Nephron progenitor cell (in vitro differentiated cells): ENCODE data around the gene CNRIP1.

Source experiments
- DNase-seq: peaks from one replicate; pipeline ENCODE4 v3.0.0; 2021
- H3K27ac Mint-ChIP-seq: 2 replicates; pipeline ENCODE4 v1.8.0; 2021; ENCODE audit warnings: mild to moderate bottlenecking, moderate library complexity, mixed read lengths
- H3K27me3 Mint-ChIP-seq: 2 replicates; pipeline ENCODE4 v1.8.0; 2021; ENCODE audit warnings: mild to moderate bottlenecking, low read depth, mixed read lengths; ENCODE audit not compliant: poor library complexity
- H3K36me3 Mint-ChIP-seq: 2 replicates; pipeline ENCODE4 v1.8.0; 2021; ENCODE audit warnings: low read depth, mixed read lengths
- H3K4me1 Mint-ChIP-seq: 2 replicates; pipeline ENCODE4 v1.8.0; 2021; ENCODE audit warnings: mixed read lengths
- H3K4me3 Mint-ChIP-seq: 2 replicates; pipeline ENCODE4 v1.8.0; 2021; ENCODE audit warnings: mild to moderate bottlenecking, moderate library complexity, mixed read lengths
- H3K9me3 Mint-ChIP-seq: 2 replicates; pipeline ENCODE4 v1.8.0; 2021; ENCODE audit warnings: mild to moderate bottlenecking, moderate library complexity, mixed read lengths
- TF ChIP-seq, protein P1 (sequence below): fragments of 200-600 bp; sonication (generic); IDR thresholded peaks from 2 replicates; pipeline ENCODE4 v1.5.0; 2021; ENCODE audit warnings: antibody characterized with exemption

CNRIP1 gene

DNA sequence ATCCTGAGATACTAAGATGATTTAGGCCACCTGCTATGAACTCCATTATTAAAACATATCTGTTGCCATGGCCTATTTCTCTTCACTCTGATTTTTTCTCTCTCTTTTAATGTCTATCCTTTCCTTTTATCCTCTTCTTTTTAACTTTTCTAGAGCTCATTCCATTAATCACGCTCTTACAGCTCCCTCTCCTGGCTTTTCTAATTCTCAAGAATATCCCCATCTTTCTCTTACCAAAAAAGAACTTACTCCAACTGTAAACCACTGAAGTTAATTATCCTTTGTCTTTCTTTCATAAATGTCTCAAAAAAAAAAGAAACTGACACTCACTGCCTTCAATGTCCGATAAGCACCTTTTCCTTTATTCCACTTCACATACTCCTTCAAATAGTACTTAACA is 75.3 kb downstream of the CNRIP1 start:
- no peaks in the 10 kb centered on the region for H3K9me3 Mint-ChIP-seq

More for the DNA sequence above, 75.3 kb downstream of the CNRIP1 start:
- Mint-ChIP-seq H3K27ac (no peak overlapping the region), H3K27me3 (no peaks in the 10 kb centered on the region), H3K4me1 (peaks cover 16% of the 10 kb centered on the region), H3K36me3 (peaks cover 5% of the 10 kb centered on the region), H3K4me3 (no peak overlapping the region)
- DNase-seq: no peak
- TF ChIP-seq, protein P1, sequence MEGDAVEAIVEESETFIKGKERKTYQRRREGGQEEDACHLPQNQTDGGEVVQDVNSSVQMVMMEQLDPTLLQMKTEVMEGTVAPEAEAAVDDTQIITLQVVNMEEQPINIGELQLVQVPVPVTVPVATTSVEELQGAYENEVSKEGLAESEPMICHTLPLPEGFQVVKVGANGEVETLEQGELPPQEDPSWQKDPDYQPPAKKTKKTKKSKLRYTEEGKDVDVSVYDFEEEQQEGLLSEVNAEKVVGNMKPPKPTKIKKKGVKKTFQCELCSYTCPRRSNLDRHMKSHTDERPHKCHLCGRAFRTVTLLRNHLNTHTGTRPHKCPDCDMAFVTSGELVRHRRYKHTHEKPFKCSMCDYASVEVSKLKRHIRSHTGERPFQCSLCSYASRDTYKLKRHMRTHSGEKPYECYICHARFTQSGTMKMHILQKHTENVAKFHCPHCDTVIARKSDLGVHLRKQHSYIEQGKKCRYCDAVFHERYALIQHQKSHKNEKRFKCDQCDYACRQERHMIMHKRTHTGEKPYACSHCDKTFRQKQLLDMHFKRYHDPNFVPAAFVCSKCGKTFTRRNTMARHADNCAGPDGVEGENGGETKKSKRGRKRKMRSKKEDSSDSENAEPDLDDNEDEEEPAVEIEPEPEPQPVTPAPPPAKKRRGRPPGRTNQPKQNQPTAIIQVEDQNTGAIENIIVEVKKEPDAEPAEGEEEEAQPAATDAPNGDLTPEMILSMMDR: no peak
